OCI-LY7 (cell line): ENCODE data around the gene IL21R. TPM values are rescaled to one million over a fixed set of nuclear protein-coding genes. Genes with fewer than 3 reads are reported as not detected.

Source experiments
- Bru-seq: library from RNA; stranded (reverse); fragments of 400-500 nt; gene quantifications from one replicate; lab custom pipeline; 2021; lab: Mats Ljungman, UMichigan
- BruChase-seq, 2 experiments: library from RNA; stranded (reverse); fragments of 400-500 nt; gene quantifications; one replicate each; lab custom pipeline; 2021; lab: Mats Ljungman, UMichigan
- BruUV-seq: library from RNA; stranded (reverse); fragments of 400-500 nt; replicated peaks from 2 replicates; lab custom pipeline; 2021; lab: Mats Ljungman, UMichigan
- CTCF ChIA-PET: fragments of 300-600 bp; sonication (Branson Sonifier 250); formaldehyde crosslinking; loops from one replicate; lab custom pipeline; 2022; ENCODE audit warnings: antibody characterized with exemption; ENCODE audit not compliant: unreplicated experiment; lab: Charles Lee
- POLR2A ChIA-PET: fragments of 300-600 bp; sonication (Branson Sonifier 250); formaldehyde crosslinking; loops from one replicate; lab custom pipeline; 2022; ENCODE audit warnings: antibody characterized with exemption; lab: Charles Lee
- DNase-seq: peaks from one replicate; pipeline ENCODE4 v3.0.0-alpha.2; 2015; ENCODE audit warnings: low spot score
- H2AFZ ChIP-seq: fragments of 200-600 bp; sonication (generic), shearing (Covaris generic); 2 replicates; pipeline ENCODE4 v1.6.1; 2014; ENCODE audit warnings: mild to moderate bottlenecking, antibody characterized with exemption, low read length, moderate library complexity
- H3K27ac ChIP-seq: fragments of 200-600 bp; sonication (generic); 2 replicates; pipeline ENCODE4 v1.5.1; 2014; ENCODE audit warnings: mixed run types, low read depth, mild to moderate bottlenecking, moderate library complexity, low read length, inconsistent platforms; ENCODE audit not compliant: poor library complexity, severe bottlenecking
- H3K36me3 ChIP-seq: fragments of 200-600 bp; sonication (generic); 2 replicates; pipeline ENCODE4 v1.6.1; 2014; ENCODE audit warnings: mild to moderate bottlenecking, antibody characterized with exemption, low read length, moderate library complexity, mixed read lengths; ENCODE audit not compliant: insufficient read depth
- H3K4me1 ChIP-seq: fragments of 200-600 bp; sonication (generic); 2 replicates; pipeline ENCODE4 v1.5.1; 2014; ENCODE audit warnings: mild to moderate bottlenecking, low read length; ENCODE audit not compliant: insufficient read depth, poor library complexity, severe bottlenecking
- H3K4me2 ChIP-seq: fragments of 200-600 bp; sonication (generic); 2 replicates; pipeline ENCODE4 v1.6.1; 2014; ENCODE audit warnings: mild to moderate bottlenecking, low read length
- H3K4me3 ChIP-seq: fragments of 200-600 bp; sonication (generic); 2 replicates; pipeline ENCODE4 v1.5.1; 2014; ENCODE audit warnings: mild to moderate bottlenecking, low read depth, low read length; ENCODE audit not compliant: poor library complexity, severe bottlenecking
- H3K79me2 ChIP-seq: fragments of 200-600 bp; sonication (generic); 2 replicates; pipeline ENCODE4 v1.6.1; 2016; ENCODE audit warnings: low read depth, mild to moderate bottlenecking, low read length, moderate library complexity, mixed read lengths; ENCODE audit not compliant: insufficient read depth
- H3K9me2 ChIP-seq: fragments of 200-600 bp; sonication (generic); 2 replicates; pipeline ENCODE4 v1.6.1; 2016; ENCODE audit warnings: mild to moderate bottlenecking, low read length, mixed read lengths; ENCODE audit not compliant: insufficient read depth
- H3K9me3 ChIP-seq: fragments of 200-600 bp; sonication (generic); 2 replicates; pipeline ENCODE4 v1.6.1; 2014; ENCODE audit warnings: mild to moderate bottlenecking, mixed run types, low read length, mixed read lengths
- H4K20me1 ChIP-seq: fragments of 200-600 bp; sonication (generic); 2 replicates; pipeline ENCODE4 v1.6.1; 2014; ENCODE audit warnings: mild to moderate bottlenecking, antibody characterized with exemption, low read length, moderate library complexity, mixed read lengths; ENCODE audit not compliant: insufficient read depth
- CTCF ChIP-seq: fragments of 200-600 bp; sonication (generic); conservative IDR thresholded peaks from 2 replicates; pipeline ENCODE4 v1.5.1; 2014; ENCODE audit warnings: mild to moderate bottlenecking, antibody characterized with exemption, low read length, moderate library complexity, mixed read lengths
- EZH2phosphoT487 ChIP-seq: fragments of 200-600 bp; sonication (generic); IDR thresholded peaks from 2 replicates; pipeline ENCODE4 v1.6.1; 2018; ENCODE audit warnings: low read depth, borderline replicate concordance, mild to moderate bottlenecking, mixed run types, antibody characterized with exemption, low read length, moderate library complexity, mixed read lengths
- intact Hi-C: fragments of 100-400 bp; cut with micrococcal nuclease; formaldehyde crosslinking; loops from one replicate; pipeline ENCODE4 v1.10.0; 2022; ENCODE audit not compliant: unreplicated experiment
- long read RNA-seq: library from polyadenylated mRNA; stranded (forward); transcript quantifications from one replicate; pipeline ENCODE4 v2.0.0, GENCODE V29; 2022
- total RNA-seq, 2 experiments: library from RNA; depleted of rRNA in 1 of 2; stranded (reverse); fragments of >200 nt in 1 of 2; shearing (Covaris generic) in 1 of 2; gene quantifications; 2 replicates each; pipeline ENCODE4 v1.2.3, GENCODE V29; 2014 to 2022

The IL21R gene
- total RNA-seq (2014; rRNA removed; shearing (Covaris generic)), result 10.0 and 10.9 TPM in 2 replicates
- total RNA-seq (2022), result 36.7 and 47.0 TPM in 2 replicates
- Bru-seq, nascent RNA, result percentile 79 among the genes with signal in this experiment
- percentile 81 among the genes with signal in this experiment for BruChase-seq, experiment 1, labeled RNA remaining after a 6-hour chase
- BruChase-seq, experiment 2, labeled RNA remaining after a 2-hour chase, result percentile 78 among the genes with signal in this experiment
- long read RNA-seq, full-length matches to known transcripts, result 41 of 97 reads
- long read RNA-seq, partial matches to known transcripts, result 8 of 97 reads
- long read RNA-seq, other reads (novel, unspliced or antisense), result 48 of 97 reads

- no TSS peak for BruUV-seq
- H3K4me3 ChIP-seq, result peak within 1 kb of the TSS; percentile 74
- ChIA-PET CTCF (interaction anchor here (0.6 to 0.9 kb wide), 2 partner anchors 26 kb away, joined by 3 to 13 read pairs; no protein-coding TSS in a partner anchor), POLR2A (interaction anchor here (0.9 to 6.1 kb wide), 10 partner anchors 10 to 197 kb away, joined by 3 to 44 read pairs (median 6); partner anchors contain the start of gene KDM8)
- DNase-seq, result peak; percentile 87
- H3K9me3 ChIP-seq, result peaks cover 13% of the 10 kb centered on the region; the same call in 1 of the 2 replicates
- H3K27ac ChIP-seq, result peak within 1 kb of the TSS; percentile 79
- H3K79me2 ChIP-seq, result peaks cover 14% of the 10 kb centered on the region
- H3K4me1 ChIP-seq, result peaks cover 89% of the 10 kb centered on the region
- H4K20me1 ChIP-seq, result no peaks in the 10 kb centered on the region
- intact Hi-C loops, result loop anchor here (1.0 kb wide), 2 partner anchors 24 to 48 kb away; no protein-coding TSS in a partner anchor
- no peaks in the 10 kb centered on the region for H3K9me2 ChIP-seq
- peaks cover 2% of the 10 kb centered on the region; the same call in 1 of the 2 replicates for H3K36me3 ChIP-seq
- peak within 1 kb of the TSS; percentile 96 for H3K4me2 ChIP-seq
- no peak for TF ChIP-seq EZH2phosphoT487
- TF ChIP-seq CTCF, result no peak
- peak within 1 kb of the TSS; percentile 19; the same call in 1 of the 2 replicates for H2AFZ ChIP-seq
Observed at GRCh38 chr16:27401768-27402568, at the start of gene IL21R. IL21R (plus strand) TSS chr16:27402174; CDS start chr16:27430072, 27,898 bp downstream.

- ChIA-PET POLR2A (no interaction called here), CTCF (no interaction called here)
- Histone ChIP-seq H3K4me3 (no peak overlapping the region), H3K36me3 (peaks cover 82% of the 10 kb centered on the region), H3K79me2 (no peaks in the 10 kb centered on the region), H3K9me2 (no peaks in the 10 kb centered on the region), H4K20me1 (no peaks in the 10 kb centered on the region), H2AFZ (no peak overlapping the region), H3K4me2 (no peak overlapping the region), H3K9me3 (no peaks in the 10 kb centered on the region), H3K4me1 (no peaks in the 10 kb centered on the region), H3K27ac (no peak overlapping the region)
- BruUV-seq, result TSS peak; percentile 11
- TF ChIP-seq CTCF, result no peak
- no peak for TF ChIP-seq EZH2phosphoT487
- DNase-seq, result peak; percentile 18
- intact Hi-C loops, result no loop called here
Observed at GRCh38 chr16:27353853-27354252, 48.1 kb upstream of the IL21R start.
